SK-N-MC (cell line): ENCODE measurements around the gene DDIT4L.
"Not testable (repeated sequence)": the region's sequence is repeated elsewhere in the genome, so short reads cannot be mapped to it uniquely, and the experiment has no call there.

Experiments
- DNase-seq: peaks from one replicate; pipeline ENCODE4 v3.0.0-alpha.2; 2011; ENCODE audit warnings: low read depth, low spot score
- H3K27ac ChIP-seq: fragments of 200-600 bp; sonication (generic); 2 replicates; pipeline ENCODE4 v1.5.1; 2016; ENCODE audit warnings: mixed run types
- H3K36me3 ChIP-seq: fragments of 200-600 bp; sonication (generic); 2 replicates; pipeline ENCODE4 v1.6.1; 2017; ENCODE audit warnings: antibody characterized with exemption, low read length, mixed read lengths; ENCODE audit not compliant: insufficient read depth
- H3K4me3 ChIP-seq: fragments of 200-600 bp; sonication (generic); 2 replicates; pipeline ENCODE4 v1.5.1; 2016
- H3K9ac ChIP-seq: fragments of 200-600 bp; sonication (generic); 2 replicates; pipeline ENCODE4 v1.8.0; 2017; ENCODE audit warnings: mixed run types, mixed read lengths; ENCODE audit not compliant: insufficient read length
- H3K9me3 ChIP-seq: fragments of 200-600 bp; sonication (generic); 2 replicates; pipeline ENCODE4 v1.6.1; 2017; ENCODE audit warnings: low read depth, mild to moderate bottlenecking, antibody characterized with exemption, low read length, moderate library complexity, mixed read lengths
- EZH2 ChIP-seq: fragments of 200-600 bp; sonication (generic); IDR thresholded peaks from one replicate; pipeline ENCODE4 v1.6.1; 2017; ENCODE audit warnings: antibody characterized with exemption
- FOXP2 ChIP-seq: optimal IDR thresholded peaks from 2 replicates; pipeline ENCODE3; 2011; ENCODE audit warnings: mild to moderate bottlenecking, moderate library complexity; ENCODE audit not compliant: insufficient read depth; ENCODE audit errors: extremely low read length, control extremely low read depth
- POLR2AphosphoS5 ChIP-seq: IDR thresholded peaks from 2 replicates; pipeline ENCODE4 v1.6.1; 2012; ENCODE audit warnings: mild to moderate bottlenecking, low read depth, low read length, borderline replicate concordance

The DDIT4L gene

GRCh38 chr4:100189820-100190642 lies at the start of gene DDIT4L:
Gene DDIT4L, minus strand, starts transcription at chr4:100190468. Its CDS starts 485 bp downstream, at chr4:100189983.
- Histone ChIP-seq H3K9ac (no peak within 1 kb of the TSS), H3K4me3 (no peak within 1 kb of the TSS; the same call in 1 of the 2 replicates), H3K9me3 (no peaks in the 10 kb centered on the region), H3K27ac (no peak within 1 kb of the TSS), H3K36me3 (no peaks in the 10 kb centered on the region)
- no peak for DNase-seq
- TF ChIP-seq EZH2: no peak
- TF ChIP-seq POLR2AphosphoS5: no peak
- TF ChIP-seq FOXP2: no peak

- no peak overlapping the region for H3K9ac ChIP-seq
- no peak for DNase-seq
- TF ChIP-seq EZH2: no peak
- TF ChIP-seq FOXP2: no peak
Measured at GRCh38 chr4:100240008-100240407, 49.7 kb upstream of the DDIT4L start.

GRCh38 chr4:100224721-100225120 lies 34.5 kb upstream of the DDIT4L start:
- TF ChIP-seq FOXP2 (no peak), EZH2 (no peak), POLR2AphosphoS5 (no peak)
- H3K36me3 ChIP-seq: no peaks in the 10 kb centered on the region
- H3K9me3 ChIP-seq: no peaks in the 10 kb centered on the region; the same call in 1 of the 2 replicates

More at GRCh38 chr4:100240008-100240407, 49.7 kb upstream of the DDIT4L start:
- Histone ChIP-seq H3K9me3 (no peaks in the 10 kb centered on the region), H3K36me3 (no peaks in the 10 kb centered on the region), H3K4me3 (no peak overlapping the region), H3K27ac (no peak overlapping the region)

GRCh38 chr4:100224160-100224559 lies 33.9 kb upstream of the DDIT4L start:
- no peak for DNase-seq
- Histone ChIP-seq H3K9ac (no peak overlapping the region), H3K4me3 (no peak overlapping the region), H3K36me3 (no peaks in the 10 kb centered on the region), H3K27ac (no peak overlapping the region), H3K9me3 (no peaks in the 10 kb centered on the region; the same call in 1 of the 2 replicates)
- TF ChIP-seq POLR2AphosphoS5: no peak
- no peak for TF ChIP-seq FOXP2
- no peak for TF ChIP-seq EZH2

More at GRCh38 chr4:100224721-100225120, 34.5 kb upstream of the DDIT4L start:
- H3K27ac ChIP-seq: no peak overlapping the region
- no peak for DNase-seq
- no peak overlapping the region for H3K4me3 ChIP-seq
- no peak overlapping the region for H3K9ac ChIP-seq

GRCh38 chr4:100208964-100209363 lies 18.7 kb upstream of the DDIT4L start:
- no peaks in the 10 kb centered on the region for H3K36me3 ChIP-seq
- H3K9ac ChIP-seq: no peak overlapping the region
- no peak for DNase-seq
- H3K27ac ChIP-seq: no peak overlapping the region
- no peak for TF ChIP-seq EZH2
- TF ChIP-seq FOXP2: no peak
- TF ChIP-seq POLR2AphosphoS5: no peak
- no peaks in the 10 kb centered on the region for H3K9me3 ChIP-seq
- no peak overlapping the region for H3K4me3 ChIP-seq

GRCh38 chr4:100208459-100208858 lies 18.2 kb upstream of the DDIT4L start:
- no peak for DNase-seq
- TF ChIP-seq FOXP2: no peak
- no peak for TF ChIP-seq POLR2AphosphoS5
- TF ChIP-seq EZH2: no peak
- no peaks in the 10 kb centered on the region for H3K36me3 ChIP-seq
- H3K9me3 ChIP-seq: no peaks in the 10 kb centered on the region
- H3K27ac ChIP-seq: no peak overlapping the region
- no peak overlapping the region for H3K9ac ChIP-seq
- no peak overlapping the region for H3K4me3 ChIP-seq

- H3K27ac ChIP-seq: no peak overlapping the region
- no peak overlapping the region for H3K4me3 ChIP-seq
- H3K9me3 ChIP-seq: no peaks in the 10 kb centered on the region
- no peaks in the 10 kb centered on the region for H3K36me3 ChIP-seq
- no peak for TF ChIP-seq POLR2AphosphoS5
- no peak for TF ChIP-seq FOXP2
- no peak for TF ChIP-seq EZH2
- no peak overlapping the region for H3K9ac ChIP-seq
- no peak for DNase-seq
Measured at GRCh38 chr4:100206850-100207249, 16.6 kb upstream of the DDIT4L start.

- Histone ChIP-seq H3K4me3 (no peak overlapping the region), H3K27ac (no peak overlapping the region), H3K9ac (no peak overlapping the region), H3K9me3 (no peaks in the 10 kb centered on the region), H3K36me3 (no peaks in the 10 kb centered on the region)
- TF ChIP-seq EZH2: no peak
- no peak for TF ChIP-seq FOXP2
- TF ChIP-seq POLR2AphosphoS5: no peak
- DNase-seq: no peak
Measured at GRCh38 chr4:100198061-100198460, 7.8 kb upstream of the DDIT4L start.

- not testable (repeated sequence) for DNase-seq, H3K9me3 ChIP-seq, H3K4me3 ChIP-seq, H3K27ac ChIP-seq, H3K36me3 ChIP-seq, H3K9ac ChIP-seq
Measured at GRCh38 chr4:100196388-100197071, 6.3 kb upstream of the DDIT4L start.
